Lower leg skin (tissue), 3 donors: Measurements from ENCODE around the gene CYB561A3.

Experiments
- POLR2A ChIP-seq, 2 donors: fragments of 450-650 bp; IDR thresholded peaks; one replicate each; pipeline ENCODE4 v1.6.1; 2016 to 2017; ENCODE audit warnings: antibody characterized with exemption in 2 of 2, mild to moderate bottlenecking in 1 of 2, moderate library complexity in 1 of 2
- TF ChIP-seq, protein P1 (sequence below), 3 donors: fragments of 450-650 bp; IDR thresholded peaks; one replicate each; pipeline ENCODE4 v1.5.1; 2016; ENCODE audit warnings: antibody characterized with exemption in 3 of 3, mild to moderate bottlenecking in 3 of 3, moderate library complexity in 2 of 3

DNA sequence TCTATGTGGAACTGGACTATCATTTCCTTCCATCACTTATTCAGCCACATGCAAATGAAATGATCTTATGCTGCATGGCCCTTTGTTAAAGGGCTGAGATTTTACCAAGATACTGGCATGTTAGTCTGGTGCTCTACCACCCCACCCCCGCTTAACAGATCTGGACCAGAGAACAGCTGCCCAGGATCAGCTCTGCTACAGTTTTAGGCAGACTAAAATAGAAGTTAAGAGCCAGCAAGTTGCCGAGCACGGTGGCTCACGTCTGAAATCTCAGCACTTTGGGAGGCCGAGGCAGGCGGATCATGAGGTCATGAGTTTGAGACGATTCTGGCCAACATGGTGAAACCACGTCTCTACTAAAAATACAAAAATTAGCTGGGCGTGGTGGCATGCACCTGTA, 33.3 kb downstream of the CYB561A3 start:
- TF ChIP-seq, protein P1, sequence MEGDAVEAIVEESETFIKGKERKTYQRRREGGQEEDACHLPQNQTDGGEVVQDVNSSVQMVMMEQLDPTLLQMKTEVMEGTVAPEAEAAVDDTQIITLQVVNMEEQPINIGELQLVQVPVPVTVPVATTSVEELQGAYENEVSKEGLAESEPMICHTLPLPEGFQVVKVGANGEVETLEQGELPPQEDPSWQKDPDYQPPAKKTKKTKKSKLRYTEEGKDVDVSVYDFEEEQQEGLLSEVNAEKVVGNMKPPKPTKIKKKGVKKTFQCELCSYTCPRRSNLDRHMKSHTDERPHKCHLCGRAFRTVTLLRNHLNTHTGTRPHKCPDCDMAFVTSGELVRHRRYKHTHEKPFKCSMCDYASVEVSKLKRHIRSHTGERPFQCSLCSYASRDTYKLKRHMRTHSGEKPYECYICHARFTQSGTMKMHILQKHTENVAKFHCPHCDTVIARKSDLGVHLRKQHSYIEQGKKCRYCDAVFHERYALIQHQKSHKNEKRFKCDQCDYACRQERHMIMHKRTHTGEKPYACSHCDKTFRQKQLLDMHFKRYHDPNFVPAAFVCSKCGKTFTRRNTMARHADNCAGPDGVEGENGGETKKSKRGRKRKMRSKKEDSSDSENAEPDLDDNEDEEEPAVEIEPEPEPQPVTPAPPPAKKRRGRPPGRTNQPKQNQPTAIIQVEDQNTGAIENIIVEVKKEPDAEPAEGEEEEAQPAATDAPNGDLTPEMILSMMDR (IDR thresholded peaks at IDR 0.05) = no peak
- no peak for TF ChIP-seq POLR2A (IDR thresholded peaks at IDR 0.05)
